Loucy (cell line): ENCODE results near the gene DISC1.

Experiments
- CTCF ChIP-seq: fragments of 200-600 bp; sonication (generic); conservative IDR thresholded peaks from 2 replicates; pipeline ENCODE4 v1.5.1; 2014; ENCODE audit warnings: mild to moderate bottlenecking, antibody characterized with exemption, low read length
- EZH2phosphoT487 ChIP-seq: fragments of 200-600 bp; IDR thresholded peaks from 2 replicates; pipeline ENCODE4 v1.6.1; 2018; ENCODE audit warnings: antibody characterized with exemption, mild to moderate bottlenecking, moderate library complexity, borderline replicate concordance

GRCh38 chr1:231981675-231982074 is 355.1 kb downstream of the DISC1 start:
- TF ChIP-seq CTCF: no peak
- no peak for TF ChIP-seq EZH2phosphoT487
